ENCODE data around the gene AFAP1. TPM values are rescaled to one million over a fixed set of nuclear protein-coding genes. Genes with fewer than 3 reads are reported as not detected.

AFAP1 gene
- total and polyA plus RNA-seq, 5 donors from 2014 or later = 1.8 to 5.0 (median 2.2) TPM

GRCh38 chr4:7966281-7967062 lies 26.8 kb upstream of the AFAP1 start:
- ATAC-seq (ENCODE audit: low read depth in 2 of 2) (no peak), DNase-seq (no peak)
- Mint-ChIP-seq H3K27ac (peak overlapping the region in 1 of 3 donors; percentile 59), H3K4me1 (peaks cover 8 to 50% (median 11%) of the 10 kb centered on the region in 4 donors), H3K27me3 (peaks cover 5% of the 10 kb centered on the region), H3K36me3 (peaks cover 3% of the 10 kb centered on the region), H3K9me3 (no peaks in the 10 kb centered on the region), H3K4me3 (no peak overlapping the region)
- Histone ChIP-seq H3K36me3 (ENCODE audit: control insufficient read depth, insufficient read depth, low read length) (no peaks in the 10 kb centered on the region), H3K27ac (ENCODE audit: insufficient read depth, low read length, poor library complexity, severe bottlenecking) (no peak overlapping the region), H3K27me3 (ENCODE audit: control insufficient read depth, insufficient read depth, low read length) (no peaks in the 10 kb centered on the region), H3K9me3 (ENCODE audit: control insufficient read depth in 2 of 2, low read length in 2 of 2) (no peaks in the 10 kb centered on the region), H3K4me1 (ENCODE audit: control insufficient read depth, insufficient read depth, low read length, poor library complexity, severe bottlenecking) (peaks cover 29% of the 10 kb centered on the region), H3K4me3 (ENCODE audit: low read depth, low read length) (no peak overlapping the region)

GRCh38 chr4:7964890-7965662 lies 25.4 kb upstream of the AFAP1 start:
- H3K36me3 ChIP-seq (ENCODE audit: control insufficient read depth, insufficient read depth, low read length) = no peaks in the 10 kb centered on the region
- peak overlapping the region; percentile 41 for H3K27ac ChIP-seq (ENCODE audit: insufficient read depth, low read length, poor library complexity, severe bottlenecking)
- DNase-seq (peak in 2 of 3 donors; percentile 12 to 27), ATAC-seq (ENCODE audit: low read depth in 2 of 2) (no peak)
- no peak overlapping the region for H3K4me3 ChIP-seq (ENCODE audit: low read depth, low read length)
- H3K27me3 Mint-ChIP-seq = peaks cover 5% of the 10 kb centered on the region
- H3K4me1 ChIP-seq (ENCODE audit: control insufficient read depth, insufficient read depth, low read length, poor library complexity, severe bottlenecking) = peaks cover 15% of the 10 kb centered on the region
- H3K36me3 Mint-ChIP-seq = peaks cover under 1% of the 10 kb centered on the region
- H3K9me3 ChIP-seq (ENCODE audit: control insufficient read depth in 2 of 2, low read length in 2 of 2) = no peaks in the 10 kb centered on the region
- peak overlapping the region in 2 of 3 donors; percentile 59 to 67 for H3K27ac Mint-ChIP-seq
- no peaks in the 10 kb centered on the region for H3K9me3 Mint-ChIP-seq
- H3K27me3 ChIP-seq (ENCODE audit: control insufficient read depth, insufficient read depth, low read length) = no peaks in the 10 kb centered on the region
- peaks cover 8 to 42% (median 11%) of the 10 kb centered on the region in 4 donors for H3K4me1 Mint-ChIP-seq
- H3K4me3 Mint-ChIP-seq = no peak overlapping the region

DNA sequence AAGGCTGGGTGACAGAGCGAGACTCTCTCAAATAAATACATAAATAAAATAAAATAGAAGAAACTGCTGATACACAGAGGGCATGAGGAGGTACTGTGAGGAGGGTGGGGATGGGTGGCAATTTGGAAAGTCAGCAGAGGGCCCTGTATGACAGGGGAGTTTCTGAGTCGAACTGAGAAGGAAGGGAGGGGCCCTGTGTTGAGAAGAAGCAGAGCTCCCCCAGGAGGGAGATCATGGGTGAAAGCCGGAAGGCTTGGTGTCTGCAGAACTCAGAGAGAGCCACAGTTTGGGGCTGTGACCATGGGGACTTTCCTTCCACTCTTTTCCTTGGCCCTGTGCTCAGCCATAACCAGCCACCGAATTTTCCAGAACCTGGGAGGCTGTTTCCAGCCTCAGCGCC lies 24.8 kb upstream of the AFAP1 start:
- no peaks in the 10 kb centered on the region for H3K9me3 Mint-ChIP-seq
- H3K4me3 Mint-ChIP-seq = no peak overlapping the region
- H3K4me1 ChIP-seq (ENCODE audit: control insufficient read depth, insufficient read depth, low read length, poor library complexity, severe bottlenecking) = peaks cover 9% of the 10 kb centered on the region
- H3K9me3 ChIP-seq (ENCODE audit: control insufficient read depth in 2 of 2, low read length in 2 of 2) = no peaks in the 10 kb centered on the region
- peak; percentile 50 to 63 for ATAC-seq (ENCODE audit: low read depth in 2 of 2)
- H3K4me3 ChIP-seq (ENCODE audit: low read depth, low read length) = no peak overlapping the region
- no peaks in the 10 kb centered on the region for H3K36me3 ChIP-seq (ENCODE audit: control insufficient read depth, insufficient read depth, low read length)
- DNase-seq = peak in 1 of 3 donors; percentile 48
- peaks cover 5% of the 10 kb centered on the region for H3K27me3 Mint-ChIP-seq
- no peaks in the 10 kb centered on the region for H3K27me3 ChIP-seq (ENCODE audit: control insufficient read depth, insufficient read depth, low read length)
- H3K27ac ChIP-seq (ENCODE audit: insufficient read depth, low read length, poor library complexity, severe bottlenecking) = peak overlapping the region; percentile 41
- H3K27ac Mint-ChIP-seq = peak overlapping the region in 2 of 3 donors; percentile 17 to 67
- peaks cover 3 to 36% (median 8%) of the 10 kb centered on the region in 4 donors for H3K4me1 Mint-ChIP-seq
- no peaks in the 10 kb centered on the region for H3K36me3 Mint-ChIP-seq

- Mint-ChIP-seq H3K36me3 (no peaks in the 10 kb centered on the region), H3K4me3 (no peak overlapping the region), H3K27ac (peak overlapping the region in 2 of 3 donors; percentile 10 to 77), H3K4me1 (peaks cover 3 to 32% (median 7%) of the 10 kb centered on the region in 4 donors), H3K27me3 (peaks cover 5% of the 10 kb centered on the region), H3K9me3 (no peaks in the 10 kb centered on the region)
- no peak for DNase-seq
- Histone ChIP-seq H3K4me3 (ENCODE audit: low read depth, low read length) (no peak overlapping the region), H3K27ac (ENCODE audit: insufficient read depth, low read length, poor library complexity, severe bottlenecking) (no peak overlapping the region), H3K36me3 (ENCODE audit: control insufficient read depth, insufficient read depth, low read length) (no peaks in the 10 kb centered on the region), H3K9me3 (ENCODE audit: control insufficient read depth in 2 of 2, low read length in 2 of 2) (no peaks in the 10 kb centered on the region), H3K4me1 (ENCODE audit: control insufficient read depth, insufficient read depth, low read length, poor library complexity, severe bottlenecking) (peaks cover 5% of the 10 kb centered on the region), H3K27me3 (ENCODE audit: control insufficient read depth, insufficient read depth, low read length) (no peaks in the 10 kb centered on the region)
- ATAC-seq (ENCODE audit: low read depth in 2 of 2) = no peak
Measured at GRCh38 chr4:7963691-7964090, 24.0 kb upstream of the AFAP1 start.

DNA sequence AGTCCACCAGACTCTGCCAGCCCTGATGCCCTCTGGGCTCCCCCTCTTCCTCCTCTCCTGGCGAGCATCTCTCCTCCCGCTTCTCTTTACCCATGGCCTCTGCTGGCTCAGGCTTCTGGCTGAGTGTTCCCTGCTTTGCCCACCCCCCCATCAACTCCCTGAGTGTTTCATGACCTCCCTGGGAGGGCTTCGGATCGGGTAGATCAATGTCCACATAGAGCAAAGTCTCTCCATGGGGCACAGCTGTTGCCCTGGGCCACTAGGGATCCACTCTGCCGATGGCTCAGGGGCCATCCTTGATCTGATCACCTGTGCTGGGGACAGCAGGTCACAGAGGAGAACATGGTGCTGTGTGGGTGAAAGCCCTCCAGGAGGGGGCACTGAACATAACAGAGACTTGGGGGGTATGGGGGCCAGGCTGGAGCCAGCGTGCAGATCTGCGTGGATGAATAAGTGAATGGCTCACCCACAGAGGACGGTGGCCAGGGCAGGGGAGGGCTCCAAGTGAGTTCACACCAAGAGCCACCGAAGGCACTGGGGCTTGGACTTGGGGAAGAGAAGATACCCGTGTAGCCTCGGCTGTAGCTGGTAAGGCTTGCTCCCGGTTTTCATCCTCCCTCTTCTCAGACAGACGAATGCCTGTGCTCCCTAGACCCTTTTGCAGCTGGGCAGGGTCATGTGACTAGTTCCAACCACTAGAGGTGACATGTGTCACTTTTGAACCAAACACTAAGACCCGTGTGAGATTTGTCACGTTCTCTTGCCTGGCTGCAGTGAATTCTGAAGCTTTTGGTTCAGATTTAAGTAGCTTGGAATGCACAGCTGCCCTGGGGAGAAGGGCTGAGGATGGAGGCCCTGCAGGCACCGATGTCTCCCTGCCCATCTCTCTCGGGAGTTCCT lies 23.2 kb upstream of the AFAP1 start:
- Mint-ChIP-seq H3K27me3 (peaks cover 5% of the 10 kb centered on the region), H3K4me3 (no peak overlapping the region), H3K36me3 (no peaks in the 10 kb centered on the region), H3K9me3 (no peaks in the 10 kb centered on the region), H3K27ac (peak overlapping the region in 2 of 3 donors; percentile 25 to 49), H3K4me1 (peaks cover 3 to 25% (median 7%) of the 10 kb centered on the region in 4 donors)
- no peak for DNase-seq
- no peak overlapping the region for H3K27ac ChIP-seq (ENCODE audit: insufficient read depth, low read length, poor library complexity, severe bottlenecking)
- no peaks in the 10 kb centered on the region for H3K36me3 ChIP-seq (ENCODE audit: control insufficient read depth, insufficient read depth, low read length)
- no peak for ATAC-seq (ENCODE audit: low read depth in 2 of 2)
- H3K4me1 ChIP-seq (ENCODE audit: control insufficient read depth, insufficient read depth, low read length, poor library complexity, severe bottlenecking) = peaks cover 5% of the 10 kb centered on the region
- no peak overlapping the region for H3K4me3 ChIP-seq (ENCODE audit: low read depth, low read length)
- no peaks in the 10 kb centered on the region for H3K9me3 ChIP-seq (ENCODE audit: control insufficient read depth in 2 of 2, low read length in 2 of 2)
- H3K27me3 ChIP-seq (ENCODE audit: control insufficient read depth, insufficient read depth, low read length) = no peaks in the 10 kb centered on the region

DNA sequence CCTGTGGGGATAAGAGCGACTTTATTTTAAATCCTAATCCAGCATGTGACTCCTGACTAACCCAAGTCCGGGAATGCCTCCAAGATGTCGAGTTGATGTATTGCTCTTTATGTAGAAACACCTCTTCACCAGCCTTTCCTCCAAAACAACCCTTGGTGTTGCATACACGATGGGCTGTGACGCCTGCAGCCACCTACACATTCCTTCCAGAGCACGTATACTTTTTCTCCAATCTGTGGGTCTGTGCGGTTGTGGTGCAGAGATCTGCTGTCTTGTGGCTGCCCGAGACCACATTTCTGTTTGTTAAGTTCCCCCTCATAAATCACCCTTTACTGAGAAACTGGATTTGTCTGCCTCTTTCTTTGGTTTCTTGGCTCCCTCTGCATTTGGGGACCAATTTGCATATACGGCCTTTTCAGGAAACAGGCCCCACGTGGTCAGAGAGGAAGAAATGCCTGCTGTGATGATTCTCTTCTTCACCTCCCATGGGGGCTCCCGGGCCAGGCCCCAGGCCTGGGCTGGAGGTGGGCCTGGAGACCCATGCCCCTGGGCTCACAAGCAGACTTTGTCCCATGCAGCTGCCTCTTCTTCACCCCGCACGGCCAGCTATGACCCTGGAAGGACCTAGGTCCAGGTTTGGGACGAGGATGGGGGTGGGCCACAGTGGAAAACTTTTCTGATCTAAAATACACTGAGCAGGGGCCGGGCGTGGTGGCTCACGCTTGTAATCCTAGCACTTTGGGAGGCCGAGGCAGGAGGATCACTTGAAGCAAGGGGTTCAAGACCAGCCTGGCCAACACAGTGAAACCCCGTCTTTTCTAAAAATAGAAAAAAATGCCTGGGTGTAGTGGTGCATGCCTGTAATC lies 21.4 kb upstream of the AFAP1 start:
- Mint-ChIP-seq H3K4me3 (peak overlapping the region in 2 of 4 donors; percentile 7 to 21), H3K9me3 (no peaks in the 10 kb centered on the region), H3K4me1 (peaks cover 3 to 25% (median 7%) of the 10 kb centered on the region in 4 donors), H3K27ac (peak overlapping the region in 2 of 3 donors; percentile 26 to 62), H3K27me3 (peaks cover 5% of the 10 kb centered on the region), H3K36me3 (no peaks in the 10 kb centered on the region)
- no peaks in the 10 kb centered on the region for H3K27me3 ChIP-seq (ENCODE audit: control insufficient read depth, insufficient read depth, low read length)
- H3K4me1 ChIP-seq (ENCODE audit: control insufficient read depth, insufficient read depth, low read length, poor library complexity, severe bottlenecking) = peaks cover 5% of the 10 kb centered on the region
- DNase-seq = no peak
- ATAC-seq (ENCODE audit: low read depth in 2 of 2) = no peak
- no peaks in the 10 kb centered on the region for H3K9me3 ChIP-seq (ENCODE audit: control insufficient read depth in 2 of 2, low read length in 2 of 2)
- H3K27ac ChIP-seq (ENCODE audit: insufficient read depth, low read length, poor library complexity, severe bottlenecking) = no peak overlapping the region
- H3K4me3 ChIP-seq (ENCODE audit: low read depth, low read length) = peak overlapping the region; percentile 15
- no peaks in the 10 kb centered on the region for H3K36me3 ChIP-seq (ENCODE audit: control insufficient read depth, insufficient read depth, low read length)
